Right forelimb (tissue), 1 donor: ENCODE measurements around the gene IFI35.
"Not testable (repeated sequence)": the region's sequence is repeated elsewhere in the genome, so short reads cannot be mapped to it uniquely, and the experiment has no call there.

Experiments used
- DNase-seq: peaks from one replicate; pipeline ENCODE4 v3.0.0-alpha.2; 2018

Gene IFI35

GRCh38 chr17:43006639-43007551 lies at the start of gene IFI35:
Gene IFI35 (plus strand): TSS chr17:43006784. CDS start chr17:43006948, 164 bp downstream.
- peak; percentile 86 for DNase-seq

DNA sequence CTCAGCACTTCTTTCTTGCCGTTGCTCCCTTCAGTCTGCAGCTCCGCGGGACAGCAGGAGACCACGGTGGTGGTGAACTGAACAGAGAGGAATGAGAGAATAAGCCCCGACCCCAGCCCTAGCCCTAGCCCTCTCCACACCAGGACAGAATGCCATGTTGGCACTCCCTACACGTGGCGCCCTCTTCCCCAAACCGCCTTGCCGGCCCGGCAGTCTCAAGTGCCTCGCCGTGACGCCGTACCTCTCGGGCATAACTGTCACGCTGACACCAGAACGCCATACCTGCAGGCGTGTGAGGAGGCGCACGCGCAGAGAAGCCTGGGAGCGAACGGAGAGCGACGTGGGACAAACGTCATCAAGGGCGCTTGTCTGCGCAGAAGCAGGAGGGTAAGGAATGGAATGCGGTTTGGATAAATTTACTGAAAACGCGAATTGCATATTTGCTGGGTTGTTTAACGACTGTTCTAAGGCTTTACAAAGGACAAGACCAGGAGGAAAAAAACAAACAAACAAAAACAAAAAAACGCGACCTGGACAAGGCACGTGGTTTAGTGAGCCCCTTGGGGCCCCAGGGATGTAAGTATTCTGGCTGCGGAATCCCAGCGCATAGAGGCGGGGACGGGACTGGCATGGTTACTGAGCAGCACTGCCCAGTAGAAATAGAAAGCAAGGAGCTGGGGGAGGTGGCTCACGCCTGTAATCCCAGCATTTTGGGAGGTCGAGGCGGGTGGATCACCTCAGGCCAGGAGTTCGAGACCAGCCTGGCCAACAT lies 42.2 kb upstream of the IFI35 start, which contains the start of gene AARSD1:
Gene AARSD1, minus strand, starts transcription at position 294 of the 772 bp plus-strand sequence. Its CDS starts 14 bp downstream, at position 280.
- DNase-seq = peak; percentile 93

- no peak for DNase-seq
Observed at GRCh38 chr17:42967925-42968324, 38.7 kb upstream of the IFI35 start.

DNA sequence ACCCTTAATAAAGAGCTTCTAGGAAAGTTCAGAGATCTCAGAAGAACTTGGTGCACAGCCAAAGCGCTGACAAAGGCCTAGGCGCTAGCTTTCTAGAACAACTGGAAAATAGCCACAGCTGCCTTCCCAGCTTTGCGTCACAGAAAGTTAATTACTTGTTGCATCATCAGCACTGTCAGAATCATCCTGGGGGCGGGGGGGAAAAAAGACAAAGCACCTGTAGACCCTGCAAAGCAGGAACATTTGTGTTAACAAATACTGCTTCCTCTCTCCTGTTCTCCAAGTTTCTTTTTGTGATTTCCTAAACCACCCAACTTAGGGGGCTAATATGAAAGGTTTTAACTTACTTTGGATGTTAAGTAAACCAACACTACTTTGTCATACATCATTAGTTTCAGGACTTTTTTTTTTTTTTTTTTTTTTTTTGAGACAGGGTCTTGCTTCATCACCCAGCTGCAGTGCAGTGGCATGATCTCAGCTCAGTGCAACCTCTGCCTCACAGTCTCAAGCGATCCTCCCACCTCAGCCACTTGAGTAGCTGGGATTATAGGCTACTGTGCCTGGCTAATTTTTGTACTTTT lies 37.5 kb upstream of the IFI35 start:
- DNase-seq = no peak

DNA sequence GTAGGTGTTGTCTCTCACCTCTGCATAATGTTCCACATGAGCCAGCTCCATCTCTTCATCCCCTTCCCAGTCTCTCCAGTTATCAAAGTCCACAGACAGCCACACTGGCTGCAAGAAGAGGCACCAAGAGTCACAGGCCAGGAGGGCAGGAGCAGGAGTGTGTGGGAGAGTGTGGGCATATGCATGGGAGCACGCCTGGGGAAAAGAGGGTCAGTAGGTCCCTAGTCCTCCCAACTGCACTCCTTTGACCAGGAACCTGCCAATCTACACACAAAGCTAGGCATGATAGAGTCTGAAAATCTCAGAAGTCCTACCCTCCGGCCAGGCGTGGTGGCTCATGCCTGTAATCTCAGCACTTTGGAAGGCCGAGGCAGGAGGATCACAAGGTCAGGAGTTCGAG lies 35.0 kb upstream of the IFI35 start:
- no peak for DNase-seq

GRCh38 chr17:42973323-42973722 lies 33.3 kb upstream of the IFI35 start:
- DNase-seq = not testable (repeated sequence)

GRCh38 chr17:42975265-42975664 lies 31.3 kb upstream of the IFI35 start:
- DNase-seq = no peak

DNA sequence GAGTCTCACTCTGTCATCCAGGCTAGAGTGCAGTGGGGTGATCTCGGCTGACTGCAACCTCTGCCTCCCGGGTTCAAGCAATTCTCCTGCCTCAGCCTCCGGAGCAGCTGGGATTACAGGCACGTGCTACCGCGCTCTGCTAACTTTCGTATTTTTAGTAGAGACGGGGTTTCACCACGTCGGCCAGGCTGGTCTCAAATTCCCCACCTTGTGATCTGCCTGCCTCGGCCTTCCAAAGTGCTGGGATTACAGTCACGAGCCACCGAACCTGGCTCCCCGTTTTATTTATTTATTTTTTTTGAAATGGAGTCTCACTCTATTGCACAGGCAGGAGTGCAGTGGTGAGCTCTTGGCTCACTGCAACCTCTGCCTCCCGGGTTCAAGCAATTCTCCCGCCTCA lies 30.9 kb upstream of the IFI35 start:
- not testable (repeated sequence) for DNase-seq

DNA sequence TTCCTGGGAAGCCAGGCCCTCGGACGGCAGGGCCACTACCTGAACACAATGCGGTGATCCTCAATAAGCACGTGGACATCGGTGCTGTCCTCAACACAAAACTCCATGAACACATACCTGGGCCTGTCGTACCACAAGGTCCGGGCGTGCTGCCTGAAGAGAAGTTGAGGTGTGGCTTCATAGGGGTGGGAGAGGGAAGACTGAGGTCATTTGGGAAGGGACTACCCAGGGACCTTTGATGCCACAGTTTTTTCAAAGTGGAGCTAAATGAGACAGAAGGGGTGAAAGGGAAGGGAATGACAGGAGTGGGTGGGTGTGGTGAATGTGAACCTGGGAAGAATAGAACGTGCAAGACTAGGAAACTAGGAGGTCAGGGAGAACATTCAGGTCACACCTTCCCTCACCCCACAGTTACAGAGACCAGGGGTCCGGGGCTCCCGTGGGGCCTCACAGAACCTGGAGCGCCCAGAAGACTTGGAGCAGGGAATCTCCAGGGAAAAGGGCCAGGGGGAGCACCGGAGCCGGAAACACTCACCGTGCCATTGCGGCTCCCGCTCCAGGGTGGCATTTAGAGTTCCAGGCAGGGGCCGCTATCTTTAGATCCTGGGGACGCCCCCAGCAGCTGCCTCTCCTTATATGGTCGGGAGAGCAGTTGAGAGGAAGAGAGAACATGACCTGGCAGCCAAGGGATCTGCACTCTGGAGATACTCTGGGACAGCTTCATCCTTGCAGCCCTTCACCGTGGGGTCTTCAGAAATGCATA lies 26.9 kb upstream of the IFI35 start, which contains the start of gene PTGES3L:
Gene PTGES3L, minus strand, starts transcription at position 570 of the 763 bp plus-strand sequence. Its CDS starts 27 bp downstream, at position 543.
- DNase-seq = peak; percentile 57

DNA sequence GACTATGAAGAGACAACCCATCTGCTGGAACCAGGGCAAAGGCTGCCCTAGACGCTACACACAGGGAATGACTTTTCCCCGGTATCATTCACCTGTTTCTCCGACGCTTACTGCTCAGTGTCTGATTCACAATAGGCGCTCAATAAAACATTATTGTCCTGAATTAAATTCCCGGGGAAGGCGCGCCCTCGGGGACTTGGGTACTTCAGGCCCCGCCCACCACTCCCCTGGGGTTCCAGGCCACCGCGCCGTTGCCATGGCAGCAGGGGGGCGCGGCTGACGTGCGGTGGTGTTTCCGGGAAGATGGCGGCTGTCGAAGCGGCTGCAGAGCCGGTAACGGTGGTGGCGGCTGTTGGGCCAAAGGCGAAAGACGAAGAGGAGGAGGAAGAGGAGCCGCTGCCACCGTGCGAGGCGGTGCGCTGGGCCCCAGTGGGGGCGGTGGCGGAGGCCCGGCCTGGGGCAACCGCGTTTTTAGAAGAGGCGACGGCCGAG lies 26.3 kb upstream of the IFI35 start, which contains the start of gene RUNDC1:
Gene RUNDC1, plus strand, starts transcription at position 292 of the 492 bp plus-strand sequence. Its CDS starts 12 bp downstream, at position 304.
- DNase-seq = peak; percentile 94

- DNase-seq = no peak
Observed at GRCh38 chr17:42980766-42981397, 25.7 kb upstream of the IFI35 start.

DNA sequence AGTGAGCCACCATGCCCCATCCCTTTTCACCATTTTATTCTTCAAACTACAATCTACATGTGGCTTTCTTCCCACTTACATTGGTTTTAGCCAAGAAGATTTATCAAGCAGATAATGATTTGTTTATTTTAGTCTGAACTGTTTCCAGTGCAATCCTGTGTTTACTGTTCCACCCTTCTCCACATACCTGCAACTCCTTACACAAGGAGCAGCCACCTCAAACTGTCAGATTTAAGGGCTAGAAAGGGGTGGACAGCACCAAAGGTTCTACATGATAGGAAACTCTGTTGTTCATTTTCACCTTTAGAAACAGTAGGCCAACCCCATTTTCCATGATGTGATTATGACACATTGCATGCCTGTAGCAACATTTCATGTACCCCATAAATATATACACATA lies 24.3 kb upstream of the IFI35 start:
- no peak for DNase-seq

DNA sequence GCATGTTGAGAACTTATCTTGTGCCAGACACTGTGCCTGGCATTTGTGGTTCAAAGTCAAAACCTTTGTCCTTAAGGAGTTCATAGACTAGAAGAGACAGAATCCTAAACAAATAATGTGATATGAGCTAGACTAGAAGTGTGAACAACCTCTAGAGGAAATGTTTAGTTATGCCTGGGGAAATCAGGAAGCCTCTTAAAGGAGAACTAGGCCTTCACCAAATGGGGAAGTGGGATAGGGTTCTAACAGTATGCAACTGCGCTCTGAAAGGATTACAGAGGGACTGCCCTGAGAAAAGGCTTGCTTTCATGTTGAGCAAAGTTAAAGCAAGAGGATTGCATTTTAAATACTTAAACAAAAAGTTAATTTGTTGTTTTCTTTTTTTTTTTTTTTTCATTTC lies 21.4 kb upstream of the IFI35 start:
- no peak for DNase-seq

DNA sequence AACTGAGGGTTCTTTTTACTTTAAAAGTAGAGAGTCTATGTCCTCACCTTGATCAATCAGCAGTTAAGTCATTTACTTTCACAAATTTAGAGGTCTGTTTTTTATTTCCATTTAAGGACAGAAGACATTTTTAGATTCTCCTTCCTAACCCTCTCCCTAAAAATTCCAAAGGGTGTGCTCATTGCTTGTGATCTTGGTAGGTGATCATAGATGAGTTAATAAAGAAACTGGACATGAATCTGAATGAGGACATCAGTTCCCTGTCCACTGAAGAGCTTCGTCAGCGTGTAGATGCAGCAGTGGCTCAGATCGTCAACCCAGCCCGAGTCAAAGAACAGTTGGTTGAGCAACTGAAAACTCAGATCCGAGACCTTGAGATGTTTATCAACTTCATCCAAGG lies 17.4 kb upstream of the IFI35 start:
- no peak for DNase-seq

DNA sequence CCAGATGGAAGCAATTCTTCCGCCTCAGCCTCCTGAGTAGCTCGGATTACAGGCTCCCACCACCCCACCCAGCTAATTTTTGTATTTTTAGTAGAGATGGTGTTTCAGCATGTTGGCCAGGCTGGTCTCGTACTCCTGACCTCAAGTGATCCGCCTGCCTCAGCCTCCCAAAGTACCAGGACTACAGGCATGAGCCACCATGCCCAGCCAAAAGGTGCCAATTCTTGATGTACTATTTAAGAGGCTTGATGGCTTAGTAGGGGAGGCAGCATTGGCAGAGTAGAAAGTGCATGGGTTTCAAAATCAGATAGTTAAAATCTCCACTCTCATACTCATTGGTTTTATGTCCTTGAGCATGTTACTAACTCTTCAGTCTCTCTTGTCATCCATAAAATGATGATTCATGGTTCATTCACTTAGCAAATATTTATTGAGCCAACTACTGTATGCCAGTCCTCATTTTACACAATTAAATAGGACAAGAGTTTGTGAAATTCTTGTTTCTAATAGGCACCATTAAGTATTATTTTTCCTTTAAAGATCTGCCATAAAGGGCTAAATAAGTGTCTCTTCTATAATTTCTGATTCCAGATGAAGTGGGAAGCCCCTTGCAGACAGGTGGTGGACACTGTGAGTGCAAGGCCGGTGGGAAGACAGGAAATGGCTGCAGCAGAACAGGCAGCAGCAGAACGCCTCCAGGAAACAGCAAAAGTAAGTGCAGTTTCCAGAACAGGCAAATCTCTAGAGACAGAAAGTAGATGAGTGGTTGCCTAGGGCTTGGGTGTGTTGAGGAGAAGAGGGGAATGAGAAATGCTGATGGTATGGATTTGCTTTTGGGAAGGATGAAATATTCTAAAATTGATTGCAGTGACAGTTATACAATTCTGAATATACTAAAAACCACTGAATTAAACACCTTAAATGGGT lies 16.6 kb upstream of the IFI35 start:
- DNase-seq = no peak

- no peak for DNase-seq
Observed at GRCh38 chr17:42991471-42991870, 15.1 kb upstream of the IFI35 start.

GRCh38 chr17:42992872-42993271 lies 13.7 kb upstream of the IFI35 start:
- no peak for DNase-seq

DNA sequence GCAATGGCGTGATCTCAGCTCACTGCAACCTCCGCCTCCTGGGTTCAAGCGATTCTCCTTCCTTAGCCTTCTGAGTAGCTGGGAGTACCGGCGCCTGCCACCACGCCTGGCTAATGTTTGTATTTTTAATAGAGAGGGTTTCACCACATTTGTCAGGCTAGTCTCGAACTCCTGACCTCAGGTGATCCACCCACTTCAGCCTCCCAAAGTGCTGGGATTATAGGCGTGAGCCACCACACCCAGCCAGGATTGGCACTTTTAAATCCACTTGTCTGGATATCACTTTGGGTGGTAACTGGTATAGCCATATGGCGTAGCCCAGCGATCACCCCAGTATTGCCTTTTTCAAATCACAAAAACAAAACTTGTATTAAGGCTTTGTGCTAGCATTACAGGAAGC lies 12.7 kb upstream of the IFI35 start:
- DNase-seq = not testable (repeated sequence)

DNA sequence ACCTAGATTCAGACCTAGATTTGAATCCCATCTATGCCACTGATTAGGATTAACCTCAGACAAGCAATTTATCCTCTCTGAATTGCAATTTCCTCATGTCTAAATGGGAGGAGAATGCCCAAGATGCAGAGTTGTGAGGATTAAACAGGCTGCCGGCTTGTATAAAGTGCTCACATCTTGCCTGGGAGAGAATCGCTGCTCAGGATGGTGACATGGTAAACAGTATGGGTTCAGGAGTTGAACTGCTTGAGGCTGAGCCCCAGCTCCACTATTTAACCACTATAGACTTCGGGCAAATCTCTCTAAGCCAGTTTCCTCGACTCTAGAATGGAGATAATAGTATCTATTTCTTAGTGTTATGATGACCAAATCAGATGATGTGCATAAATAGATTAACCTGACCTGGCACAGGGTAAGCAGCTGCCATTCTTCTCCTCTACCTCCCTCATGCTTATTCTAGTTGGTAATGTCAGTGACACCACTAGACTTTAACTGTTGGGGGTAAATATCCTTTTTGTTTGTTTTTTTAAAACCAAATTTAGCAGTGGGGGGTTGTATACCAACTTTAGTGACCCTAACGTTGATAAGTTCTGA lies 9.1 kb upstream of the IFI35 start:
- DNase-seq = no peak
